MCF 10A (cell line): Measurements from ENCODE around the gene METTL18. TPM values are rescaled to one million over a fixed set of nuclear protein-coding genes. Genes with fewer than 3 reads are reported as not detected.
A peak's percentile ranks its signal among the peaks of the same experiment; 100 is the strongest.

Experiments used
- BruUV-seq: library from RNA; stranded (reverse); fragments of 400-500 nt; replicated peaks from 2 replicates; lab custom pipeline; 2021; lab: Mats Ljungman, UMichigan
- CTCF ChIA-PET: fragments of 300-600 bp; sonication (Branson Sonifier 250); formaldehyde crosslinking; extraction: SDS; loops from one replicate; lab custom pipeline; 2021; ENCODE audit warnings: antibody characterized with exemption, inconsistent platforms; lab: Yijun Ruan, JAX
- POLR2A ChIA-PET: fragments of 300-600, 350-650 bp; sonication (Branson Sonifier 250); formaldehyde crosslinking; extraction: SDS; loops from one replicate; lab custom pipeline; 2020; ENCODE audit warnings: antibody characterized with exemption, inconsistent platforms; lab: Yijun Ruan, JAX
- DNase-seq: peaks from one replicate; pipeline ENCODE4 v3.0.0-alpha.2; 2018; ENCODE audit not compliant: unreplicated experiment
- H3K27ac Mint-ChIP-seq: one replicate; pipeline ENCODE4 v1.8.0; 2022; ENCODE audit warnings: mild to moderate bottlenecking, low read depth, mixed read lengths; ENCODE audit not compliant: unreplicated experiment
- H3K27me3 Mint-ChIP-seq: one replicate; pipeline ENCODE4 v1.8.0; 2022; ENCODE audit warnings: mixed read lengths; ENCODE audit not compliant: insufficient read depth, unreplicated experiment
- H3K36me3 Mint-ChIP-seq: one replicate; pipeline ENCODE4 v1.8.0; 2022; ENCODE audit warnings: mild to moderate bottlenecking, moderate library complexity, mixed read lengths; ENCODE audit not compliant: insufficient read depth, unreplicated experiment
- H3K4me1 Mint-ChIP-seq: one replicate; pipeline ENCODE4 v1.8.0; 2022; ENCODE audit warnings: mixed read lengths; ENCODE audit not compliant: insufficient read depth, unreplicated experiment
- H3K4me3 Mint-ChIP-seq: one replicate; pipeline ENCODE4 v1.8.0; 2022; ENCODE audit warnings: mild to moderate bottlenecking, moderate library complexity, mixed read lengths; ENCODE audit not compliant: unreplicated experiment
- H3K9me3 Mint-ChIP-seq: one replicate; pipeline ENCODE4 v1.8.0; 2022; ENCODE audit warnings: mixed read lengths; ENCODE audit not compliant: unreplicated experiment
- intact Hi-C: fragments of 100-400 bp; cut with micrococcal nuclease; formaldehyde crosslinking; loops from 2 replicates; pipeline ENCODE4 v1.14.1; 2022
- total RNA-seq: library from RNA; stranded (reverse); gene quantifications from 2 replicates; pipeline ENCODE4 v1.2.3, GENCODE V29; 2022
- TF ChIP-seq, protein P1 (sequence below): fragments of 200-600 bp; IDR thresholded peaks from one replicate; pipeline ENCODE4 v1.8.0; 2022; ENCODE audit warnings: antibody characterized with exemption, mild to moderate bottlenecking; ENCODE audit not compliant: unreplicated experiment

Gene METTL18
- total RNA-seq, 1 experiment from 2014 or later: 2.8 TPM

- ChIA-PET CTCF (interaction anchor here (0.6 to 0.7 kb wide), 2 partner anchors 29 to 35 kb away, joined by 3 to 4 read pairs; no protein-coding TSS in a partner anchor), POLR2A (interaction anchor here (0.7 kb wide), 1 partner anchor 8 kb away, joined by 3 read pairs; no protein-coding TSS in a partner anchor)
- no peak for DNase-seq
- no peak overlapping the region for H3K4me3 Mint-ChIP-seq
- TF ChIP-seq, protein P1, sequence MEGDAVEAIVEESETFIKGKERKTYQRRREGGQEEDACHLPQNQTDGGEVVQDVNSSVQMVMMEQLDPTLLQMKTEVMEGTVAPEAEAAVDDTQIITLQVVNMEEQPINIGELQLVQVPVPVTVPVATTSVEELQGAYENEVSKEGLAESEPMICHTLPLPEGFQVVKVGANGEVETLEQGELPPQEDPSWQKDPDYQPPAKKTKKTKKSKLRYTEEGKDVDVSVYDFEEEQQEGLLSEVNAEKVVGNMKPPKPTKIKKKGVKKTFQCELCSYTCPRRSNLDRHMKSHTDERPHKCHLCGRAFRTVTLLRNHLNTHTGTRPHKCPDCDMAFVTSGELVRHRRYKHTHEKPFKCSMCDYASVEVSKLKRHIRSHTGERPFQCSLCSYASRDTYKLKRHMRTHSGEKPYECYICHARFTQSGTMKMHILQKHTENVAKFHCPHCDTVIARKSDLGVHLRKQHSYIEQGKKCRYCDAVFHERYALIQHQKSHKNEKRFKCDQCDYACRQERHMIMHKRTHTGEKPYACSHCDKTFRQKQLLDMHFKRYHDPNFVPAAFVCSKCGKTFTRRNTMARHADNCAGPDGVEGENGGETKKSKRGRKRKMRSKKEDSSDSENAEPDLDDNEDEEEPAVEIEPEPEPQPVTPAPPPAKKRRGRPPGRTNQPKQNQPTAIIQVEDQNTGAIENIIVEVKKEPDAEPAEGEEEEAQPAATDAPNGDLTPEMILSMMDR: no peak
- no peak overlapping the region for H3K27ac Mint-ChIP-seq
- no peaks in the 10 kb centered on the region for H3K9me3 Mint-ChIP-seq
- H3K36me3 Mint-ChIP-seq: no peaks in the 10 kb centered on the region
- intact Hi-C loops: no loop called here
- peaks cover 6% of the 10 kb centered on the region for H3K4me1 Mint-ChIP-seq
- H3K27me3 Mint-ChIP-seq: no peaks in the 10 kb centered on the region
- BruUV-seq: no TSS peak
These were observed 48.2 kb downstream of the METTL18 start for GRCh38 chr1:169746550-169746949.

GRCh38 chr1:169745015-169745861 is 49.5 kb downstream of the METTL18 start:
- ChIA-PET CTCF (interaction anchor here (0.6 to 1.5 kb wide), 4 partner anchors 32 to 1330 kb away, joined by 3 to 4 read pairs (median 3); no protein-coding TSS in a partner anchor), POLR2A (interaction anchor here (0.6 kb wide), 1 partner anchor 27 kb away, joined by 3 read pairs; no protein-coding TSS in a partner anchor)
- Mint-ChIP-seq H3K27me3 (peaks cover 4% of the 10 kb centered on the region), H3K27ac (no peak overlapping the region), H3K9me3 (no peaks in the 10 kb centered on the region), H3K4me3 (no peak overlapping the region), H3K36me3 (no peaks in the 10 kb centered on the region), H3K4me1 (peaks cover 6% of the 10 kb centered on the region)
- no TSS peak for BruUV-seq
- DNase-seq: peak; percentile 78
- TF ChIP-seq, protein P1: no peak
- intact Hi-C loops: no loop called here

Other genes with a start within 250 kb of the METTL18 start
- gene F5, start 208.4 kb downstream of the METTL18 start, total RNA-seq: 0.09 TPM in 1 of 2 replicates, not detected in the other
- gene SELP, start 164.8 kb downstream of the METTL18 start, total RNA-seq: not detected in 2 replicates
- gene SELL, start 83.3 kb downstream of the METTL18 start, total RNA-seq: not detected in 2 replicates
- gene SELE, start 60.8 kb downstream of the METTL18 start, total RNA-seq: not detected in 2 replicates
- gene SCYL3, start 99.0 kb upstream of the METTL18 start, total RNA-seq: 7.4 and 9.3 TPM in 2 replicates